ENCODE data around the gene KRTAP1-4.

- TF ChIP-seq, protein P1, sequence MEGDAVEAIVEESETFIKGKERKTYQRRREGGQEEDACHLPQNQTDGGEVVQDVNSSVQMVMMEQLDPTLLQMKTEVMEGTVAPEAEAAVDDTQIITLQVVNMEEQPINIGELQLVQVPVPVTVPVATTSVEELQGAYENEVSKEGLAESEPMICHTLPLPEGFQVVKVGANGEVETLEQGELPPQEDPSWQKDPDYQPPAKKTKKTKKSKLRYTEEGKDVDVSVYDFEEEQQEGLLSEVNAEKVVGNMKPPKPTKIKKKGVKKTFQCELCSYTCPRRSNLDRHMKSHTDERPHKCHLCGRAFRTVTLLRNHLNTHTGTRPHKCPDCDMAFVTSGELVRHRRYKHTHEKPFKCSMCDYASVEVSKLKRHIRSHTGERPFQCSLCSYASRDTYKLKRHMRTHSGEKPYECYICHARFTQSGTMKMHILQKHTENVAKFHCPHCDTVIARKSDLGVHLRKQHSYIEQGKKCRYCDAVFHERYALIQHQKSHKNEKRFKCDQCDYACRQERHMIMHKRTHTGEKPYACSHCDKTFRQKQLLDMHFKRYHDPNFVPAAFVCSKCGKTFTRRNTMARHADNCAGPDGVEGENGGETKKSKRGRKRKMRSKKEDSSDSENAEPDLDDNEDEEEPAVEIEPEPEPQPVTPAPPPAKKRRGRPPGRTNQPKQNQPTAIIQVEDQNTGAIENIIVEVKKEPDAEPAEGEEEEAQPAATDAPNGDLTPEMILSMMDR (IDR thresholded peaks at IDR 0.05), result no peak
- TF ChIP-seq POLR2A (IDR thresholded peaks at IDR 0.05), result no peak
Observed at GRCh38 chr17:41048441-41048840, 18.4 kb upstream of the KRTAP1-4 start.
